Keratinocyte (primary cell): ENCODE measurements around the gene ADAMTS9. TPM values are rescaled to one million over a fixed set of nuclear protein-coding genes. Genes with fewer than 3 reads are reported as not detected.

ENCODE experiments used
- DNase-seq: peaks from one replicate; pipeline ENCODE4 v3.0.0-alpha.2; 2011; ENCODE audit warnings: low read depth, missing footprints, low spot score
- FAIRE-seq: peaks from 2 replicates; lab custom pipeline; 2011; peaks lifted over from hg19 to GRCh38; lab: Jason Lieb, UNC
- H2AFZ ChIP-seq: 2 replicates; pipeline ENCODE4 v1.6.0; 2012; ENCODE audit warnings: low read length, control low read depth, inconsistent platforms; ENCODE audit not compliant: control insufficient read depth
- H3K27ac ChIP-seq: 2 replicates; pipeline ENCODE4 v1.5.1; 2011; ENCODE audit warnings: low read length; ENCODE audit not compliant: control insufficient read depth, insufficient read depth
- H3K27me3 ChIP-seq: 3 replicates; pipeline ENCODE4 v1.6.0; 2011; ENCODE audit warnings: low read length; ENCODE audit not compliant: control insufficient read depth, insufficient read depth; ENCODE audit errors: extremely low read depth
- H3K36me3 ChIP-seq, 2 experiments: 2 replicates in 1 of 2; 3 replicates in 1 of 2; pipeline ENCODE4 v1.5.1; 2011; ENCODE audit warnings: low read length in 2 of 2, mild to moderate bottlenecking in 1 of 2; ENCODE audit not compliant: control insufficient read depth in 2 of 2, insufficient read depth in 2 of 2; ENCODE audit errors: extremely low read depth in 1 of 2
- H3K4me1 ChIP-seq: 3 replicates; pipeline ENCODE4 v1.5.1; 2011; ENCODE audit warnings: low read length; ENCODE audit not compliant: control insufficient read depth, insufficient read depth; ENCODE audit errors: extremely low read depth
- H3K4me2 ChIP-seq: 3 replicates; pipeline ENCODE4 v1.6.0; 2011; ENCODE audit warnings: low read depth, low read length; ENCODE audit not compliant: control insufficient read depth, insufficient read depth; ENCODE audit errors: extremely low read depth
- H3K4me3 ChIP-seq, 3 experiments: fragments of 200-600 bp in 1 of 3; sonication (generic) in 1 of 3; 2 replicates in 2 of 3; 3 replicates in 1 of 3; pipeline ENCODE4 v1.5.1; 2011 to 2016; ENCODE audit warnings: low read length in 3 of 3, mild to moderate bottlenecking in 3 of 3, control low read depth in 2 of 3, inconsistent platforms in 1 of 3, low read depth in 1 of 3, mixed read lengths in 1 of 3, mixed run types in 1 of 3, moderate library complexity in 1 of 3; ENCODE audit not compliant: control insufficient read depth in 2 of 3, insufficient read depth in 2 of 3; ENCODE audit errors: extremely low read depth in 1 of 3
- H3K79me2 ChIP-seq: 2 replicates; pipeline ENCODE4 v1.6.0; 2012; ENCODE audit warnings: low read length; ENCODE audit not compliant: control insufficient read depth, insufficient read depth
- H3K9ac ChIP-seq: 3 replicates; pipeline ENCODE4 v1.6.0; 2011; ENCODE audit warnings: low read length; ENCODE audit not compliant: control insufficient read depth, insufficient read depth; ENCODE audit errors: extremely low read depth
- H3K9me1 ChIP-seq: 3 replicates; pipeline ENCODE4 v1.6.0; 2011; ENCODE audit warnings: low read length; ENCODE audit not compliant: control insufficient read depth, insufficient read depth; ENCODE audit errors: extremely low read depth
- H3K9me3 ChIP-seq: 2 replicates; pipeline ENCODE4 v1.5.1; 2012; ENCODE audit warnings: low read depth, low read length; ENCODE audit not compliant: control insufficient read depth
- H4K20me1 ChIP-seq: 3 replicates; pipeline ENCODE4 v1.6.0; 2011; ENCODE audit warnings: low read length; ENCODE audit not compliant: control insufficient read depth, insufficient read depth; ENCODE audit errors: extremely low read depth
- EZH2 ChIP-seq: IDR thresholded peaks from one replicate; pipeline ENCODE4 v1.6.1; 2012; ENCODE audit warnings: inconsistent platforms, mild to moderate bottlenecking, low read length, moderate library complexity
- dilution Hi-C: fragments of 300-500 bp; cut with MboI; formaldehyde crosslinking; loops from one replicate; pipeline ENCODE4 v1.7.0; 2020; ENCODE audit warnings: low sequenced_read_pairs; ENCODE audit not compliant: extremely low pct_ligation_motif_present
- polyA plus RNA-seq, 5 experiments: library from polyadenylated mRNA; depleted of rRNA in 3 of 5; stranded (reverse) in 3 of 5; stranded (forward) in 1 of 5; unstranded in 1 of 5; fragments of >200 nt; gene quantifications; 1 replicate in 1 of 5; 2 replicates in 3 of 5; 3 replicates in 1 of 5; pipeline versions ENCODE4 v1.2.1 to v1.2.3, GENCODE V29; 2011 to 2012; ENCODE audit warnings: missing spikeins in 2 of 5, low read depth in 1 of 5, low replicate concordance in 1 of 5
- TF ChIP-seq, protein P1 (sequence below), 3 experiments: IDR thresholded peaks in 1 of 3; conservative IDR thresholded peaks in 1 of 3; optimal IDR thresholded peaks in 1 of 3; 2 replicates in 2 of 3; 3 replicates in 1 of 3; pipeline versions ENCODE3 to v1.5.1; 2011; ENCODE audit warnings: low read length in 3 of 3, mild to moderate bottlenecking in 3 of 3, moderate library complexity in 2 of 3, control low read depth in 1 of 3, inconsistent platforms in 1 of 3; ENCODE audit not compliant: insufficient read depth in 2 of 3; ENCODE audit errors: extremely low read depth in 1 of 3

Gene ADAMTS9
- polyA plus RNA-seq, 1 donor (not counting 4 experiments of a cell fraction or from before 2014, with no cell fraction given): 0.43 TPM

- no peak for FAIRE-seq
- Histone ChIP-seq H3K4me2 (no peak overlapping the region), H3K36me3 (no peaks in the 10 kb centered on the region), H3K9me1 (no peaks in the 10 kb centered on the region), H3K79me2 (no peaks in the 10 kb centered on the region), H3K27ac (no peak overlapping the region), H3K9me3 (no peaks in the 10 kb centered on the region), H3K9ac (no peak overlapping the region), H2AFZ (no peak overlapping the region), H3K4me1 (no peaks in the 10 kb centered on the region), H4K20me1 (no peaks in the 10 kb centered on the region), H3K4me3 (no peak overlapping the region), H3K27me3 (no peaks in the 10 kb centered on the region)
- dilution Hi-C loops: no loop called here
- no peak for DNase-seq
- TF ChIP-seq, protein P1, sequence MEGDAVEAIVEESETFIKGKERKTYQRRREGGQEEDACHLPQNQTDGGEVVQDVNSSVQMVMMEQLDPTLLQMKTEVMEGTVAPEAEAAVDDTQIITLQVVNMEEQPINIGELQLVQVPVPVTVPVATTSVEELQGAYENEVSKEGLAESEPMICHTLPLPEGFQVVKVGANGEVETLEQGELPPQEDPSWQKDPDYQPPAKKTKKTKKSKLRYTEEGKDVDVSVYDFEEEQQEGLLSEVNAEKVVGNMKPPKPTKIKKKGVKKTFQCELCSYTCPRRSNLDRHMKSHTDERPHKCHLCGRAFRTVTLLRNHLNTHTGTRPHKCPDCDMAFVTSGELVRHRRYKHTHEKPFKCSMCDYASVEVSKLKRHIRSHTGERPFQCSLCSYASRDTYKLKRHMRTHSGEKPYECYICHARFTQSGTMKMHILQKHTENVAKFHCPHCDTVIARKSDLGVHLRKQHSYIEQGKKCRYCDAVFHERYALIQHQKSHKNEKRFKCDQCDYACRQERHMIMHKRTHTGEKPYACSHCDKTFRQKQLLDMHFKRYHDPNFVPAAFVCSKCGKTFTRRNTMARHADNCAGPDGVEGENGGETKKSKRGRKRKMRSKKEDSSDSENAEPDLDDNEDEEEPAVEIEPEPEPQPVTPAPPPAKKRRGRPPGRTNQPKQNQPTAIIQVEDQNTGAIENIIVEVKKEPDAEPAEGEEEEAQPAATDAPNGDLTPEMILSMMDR (optimal IDR thresholded peaks at IDR 0.05 in 1 of 3, IDR thresholded peaks at IDR 0.05 in 1 of 3, conservative IDR thresholded peaks at IDR 0.05 in 1 of 3; ENCODE audit: extremely low read depth in 1 of 3, insufficient read depth in 2 of 3, low read length in 3 of 3): no peak
- no peak for TF ChIP-seq EZH2
Measured at GRCh38 chr3:64588380-64588779, 99.4 kb downstream of the ADAMTS9 start.

DNA sequence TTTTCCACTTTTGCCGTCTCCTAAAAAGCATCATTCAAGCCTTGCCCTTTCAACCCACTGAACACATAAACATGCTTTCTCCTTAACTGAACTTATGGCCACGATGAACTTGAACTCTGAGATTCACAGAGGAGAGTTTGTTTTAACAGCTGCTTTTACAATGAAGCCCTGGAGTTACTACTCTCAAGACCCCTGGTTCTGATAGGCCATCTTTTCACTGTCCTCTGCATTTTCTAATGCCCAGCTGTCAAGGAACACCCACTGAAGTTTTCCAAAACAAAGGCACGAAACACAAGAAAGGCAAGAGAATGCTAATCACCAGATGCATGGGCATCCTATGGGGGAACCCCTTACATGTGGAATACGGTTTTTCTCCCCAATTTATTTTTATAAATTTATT, 100.8 kb downstream of the ADAMTS9 start:
- DNase-seq (no peak), FAIRE-seq (no peak)
- no peaks in the 10 kb centered on the region for H4K20me1 ChIP-seq
- no peak overlapping the region for H3K4me3 ChIP-seq
- H2AFZ ChIP-seq: no peak overlapping the region
- no peaks in the 10 kb centered on the region for H3K9me3 ChIP-seq
- H3K27ac ChIP-seq: no peak overlapping the region
- no peaks in the 10 kb centered on the region for H3K79me2 ChIP-seq
- H3K9ac ChIP-seq: no peak overlapping the region
- no peaks in the 10 kb centered on the region for H3K4me1 ChIP-seq
- no peaks in the 10 kb centered on the region for H3K27me3 ChIP-seq
- TF ChIP-seq, protein P1 (optimal IDR thresholded peaks at IDR 0.05 in 1 of 3, IDR thresholded peaks at IDR 0.05 in 1 of 3, conservative IDR thresholded peaks at IDR 0.05 in 1 of 3; ENCODE audit: extremely low read depth in 1 of 3, insufficient read depth in 2 of 3, low read length in 3 of 3): no peak
- no peak for TF ChIP-seq EZH2
- no peaks in the 10 kb centered on the region for H3K36me3 ChIP-seq
- no peak overlapping the region for H3K4me2 ChIP-seq
- H3K9me1 ChIP-seq: no peaks in the 10 kb centered on the region
- dilution Hi-C loops: no loop called here
